Neuronal stem cell (in vitro differentiated cells): ENCODE data around the gene MSANTD4. TPM values are rescaled to one million over a fixed set of nuclear protein-coding genes. Genes with fewer than 3 reads are reported as not detected.

Experiments
- DNase-seq: peaks from one replicate; pipeline ENCODE4 v3.0.0-alpha.2; 2013; ENCODE audit warnings: low spot score
- H2AFZ ChIP-seq: one replicate; pipeline ENCODE4 v1.6.1; 2013; ENCODE audit warnings: mild to moderate bottlenecking, low read length, inconsistent platforms
- H2AK5ac ChIP-seq: 2 replicates; pipeline ENCODE4 v1.6.1; 2013; ENCODE audit warnings: low read depth, mild to moderate bottlenecking, inconsistent platforms, low read length, moderate library complexity, mixed read lengths
- H2BK120ac ChIP-seq: 2 replicates; pipeline ENCODE4 v1.6.1; 2013; ENCODE audit warnings: low read depth, mild to moderate bottlenecking, inconsistent platforms, low read length, moderate library complexity, mixed read lengths
- H2BK12ac ChIP-seq: one replicate; pipeline ENCODE4 v1.6.1; 2013; ENCODE audit warnings: low read length, inconsistent platforms
- H2BK15ac ChIP-seq: 2 replicates; pipeline ENCODE4 v1.6.1; 2013; ENCODE audit warnings: mild to moderate bottlenecking, low read length, inconsistent platforms, mixed read lengths
- H2BK5ac ChIP-seq: one replicate; pipeline ENCODE4 v1.6.1; 2013; ENCODE audit warnings: inconsistent platforms, mild to moderate bottlenecking, low read length, moderate library complexity
- H3K14ac ChIP-seq: one replicate; pipeline ENCODE4 v1.6.1; 2013; ENCODE audit warnings: low read length, inconsistent platforms
- H3K18ac ChIP-seq: 2 replicates; pipeline ENCODE4 v1.6.1; 2013; ENCODE audit warnings: low read length, inconsistent platforms
- H3K23ac ChIP-seq: 2 replicates; pipeline ENCODE4 v1.6.1; 2013; ENCODE audit warnings: low read depth, mild to moderate bottlenecking, mixed read lengths, low read length, inconsistent platforms; ENCODE audit not compliant: poor library complexity
- H3K27ac ChIP-seq: replicated peaks from 3 replicates; pipeline ENCODE4 v1.5.1; 2013; ENCODE audit warnings: low read length, inconsistent platforms
- H3K27me3 ChIP-seq, 3 experiments: 2 replicates each; pipeline ENCODE4 v1.6.1; 2013; ENCODE audit warnings: low read length in 3 of 3, mild to moderate bottlenecking in 2 of 3, inconsistent platforms in 1 of 3, low read depth in 1 of 3, mixed read lengths in 1 of 3, moderate library complexity in 1 of 3; ENCODE audit not compliant: control insufficient read depth in 3 of 3, insufficient read depth in 3 of 3
- H3K36me3 ChIP-seq, 2 donors: replicated peaks in 1 of 2; 2 replicates each; pipeline ENCODE4 v1.6.1; 2013; ENCODE audit warnings: low read length in 2 of 2; ENCODE audit not compliant: control insufficient read depth in 2 of 2, insufficient read depth in 2 of 2
- H3K4ac ChIP-seq: 2 replicates; pipeline ENCODE4 v1.6.1; 2013; ENCODE audit warnings: inconsistent platforms, mild to moderate bottlenecking, low read length, moderate library complexity
- H3K4me1 ChIP-seq, 2 donors: 1 replicate in 1 of 2; 2 replicates in 1 of 2; pipeline ENCODE4 v1.6.1; 2013; ENCODE audit warnings: low read length in 2 of 2, low read depth in 1 of 2; ENCODE audit not compliant: control insufficient read depth in 2 of 2, insufficient read depth in 1 of 2
- H3K4me2 ChIP-seq: one replicate; pipeline ENCODE4 v1.6.1; 2013; ENCODE audit warnings: mild to moderate bottlenecking, low read length, inconsistent platforms; ENCODE audit not compliant: insufficient read depth, poor library complexity, severe bottlenecking
- H3K4me3 ChIP-seq, 2 donors: 2 replicates each; pipeline ENCODE4 v1.5.1; 2013; ENCODE audit warnings: low read length in 2 of 2, mild to moderate bottlenecking in 2 of 2, inconsistent platforms in 1 of 2, moderate library complexity in 1 of 2
- H3K79me1 ChIP-seq: one replicate; pipeline ENCODE4 v1.6.1; 2013; ENCODE audit warnings: low read depth, mild to moderate bottlenecking, inconsistent platforms, low read length, moderate library complexity
- H3K9ac ChIP-seq: one replicate; pipeline ENCODE4 v1.6.1; 2013; ENCODE audit warnings: mild to moderate bottlenecking, low read depth, low read length, inconsistent platforms; ENCODE audit not compliant: poor library complexity
- H3K9me3 ChIP-seq, 2 donors: replicated peaks in 1 of 2; 2 replicates each; pipeline versions ENCODE3 to v1.6.1; 2013; ENCODE audit warnings: low read length in 2 of 2, mild to moderate bottlenecking in 2 of 2, inconsistent platforms in 1 of 2, low read depth in 1 of 2, mixed read lengths in 1 of 2, moderate library complexity in 1 of 2; ENCODE audit not compliant: control insufficient read depth in 2 of 2, insufficient read depth in 1 of 2
- H4K8ac ChIP-seq: one replicate; pipeline ENCODE4 v1.6.1; 2013; ENCODE audit warnings: low read depth, mild to moderate bottlenecking, inconsistent platforms, low read length, moderate library complexity
- H4K91ac ChIP-seq: one replicate; pipeline ENCODE4 v1.6.1; 2013; ENCODE audit warnings: low read length, low read depth, mild to moderate bottlenecking, inconsistent platforms; ENCODE audit not compliant: poor library complexity
- WGBS, 2 donors: extraction: QIAGEN DNeasy Blood & Tissue Kit; methylation state at CpG; one replicate each; pipeline ENCODE4 v1.1.7; 2013; ENCODE audit warnings: missing lambda C conversion rate in 2 of 2, mixed read lengths in 1 of 2; ENCODE audit not compliant: insufficient read length in 2 of 2, insufficient replicate concordance in 1 of 2; ENCODE audit errors: extremely low coverage in 2 of 2; 5-methylcytosine and 5-hydroxymethylcytosine counted together
- small RNA-seq: library from polyadenylated mRNA; stranded (forward); fragments of <200 nt; extraction: miRNeasy Mini kit (QIAGEN cat#:217004); gene quantifications from one replicate; pipeline ENCODE3, GENCODE V24; 2013; ENCODE audit not compliant: insufficient read depth

Gene MSANTD4

GRCh38 chr11:105968021-105968697 is 53.9 kb downstream of the MSANTD4 start:
- no CpG with 5 or more reads among the region's 3 CpGs for WGBS, 2 donors
- no peak overlapping the region for H3K4me2 ChIP-seq
- no peak overlapping the region for H2BK120ac ChIP-seq
- no peaks in the 10 kb centered on the region for H3K36me3 ChIP-seq
- H3K4me1 ChIP-seq = no peaks in the 10 kb centered on the region
- H2BK5ac ChIP-seq = no peak overlapping the region
- H3K27ac ChIP-seq = no peak overlapping the region
- no peak overlapping the region for H3K23ac ChIP-seq
- H3K79me1 ChIP-seq = no peaks in the 10 kb centered on the region
- no peak for DNase-seq
- no peak overlapping the region for H3K14ac ChIP-seq
- no peak overlapping the region for H2BK15ac ChIP-seq
- no peak overlapping the region for H3K18ac ChIP-seq
- no peak overlapping the region for H4K91ac ChIP-seq
- H2AFZ ChIP-seq = peak overlapping the region; percentile 21
- H2AK5ac ChIP-seq = no peak overlapping the region
- H4K8ac ChIP-seq = no peak overlapping the region
- H3K4ac ChIP-seq = no peak overlapping the region
- H3K27me3 ChIP-seq = no peaks in the 10 kb centered on the region
- no peak overlapping the region for H3K4me3 ChIP-seq
- H2BK12ac ChIP-seq = no peak overlapping the region
- H3K9ac ChIP-seq = no peak overlapping the region
- no peaks in the 10 kb centered on the region for H3K9me3 ChIP-seq

- no peak overlapping the region for H2BK12ac ChIP-seq
- H3K23ac ChIP-seq = peak overlapping the region; percentile 86
- H3K27me3 ChIP-seq = no peaks in the 10 kb centered on the region
- no peak overlapping the region for H2BK5ac ChIP-seq
- H2BK15ac ChIP-seq = no peak overlapping the region
- no peak overlapping the region for H3K4ac ChIP-seq
- no peak overlapping the region for H4K8ac ChIP-seq
- no peaks in the 10 kb centered on the region for H3K9me3 ChIP-seq
- H2AK5ac ChIP-seq = peak overlapping the region; percentile 78
- DNase-seq = no peak
- no peak overlapping the region for H3K4me3 ChIP-seq
- no peak overlapping the region for H3K4me2 ChIP-seq
- no peak overlapping the region for H3K9ac ChIP-seq
- H4K91ac ChIP-seq = no peak overlapping the region
- H2BK120ac ChIP-seq = no peak overlapping the region
- peaks cover 0 to 6% of the 10 kb centered on the region in 2 donors for H3K4me1 ChIP-seq
- peak overlapping the region; percentile 56 for H3K14ac ChIP-seq
- no CpG with 5 or more reads among the region's 22 CpGs for WGBS, 2 donors
- H3K27ac ChIP-seq = peak overlapping the region; percentile 14
- no peaks in the 10 kb centered on the region for H3K36me3 ChIP-seq
- H3K79me1 ChIP-seq = no peaks in the 10 kb centered on the region
- peak overlapping the region; percentile 92 for H3K18ac ChIP-seq
- peak overlapping the region; percentile 79 for H2AFZ ChIP-seq
Measured at GRCh38 chr11:105960252-105961245, 61.5 kb downstream of the MSANTD4 start.

Small RNA genes lying within 50 kb of the gene (small RNA-seq; reads per million reads assigned to genes)
- not detected for gene RNU6-277P
